Natural killer cell (primary cell): Measurements from ENCODE around the gene TWIST2. TPM values are rescaled to one million over a fixed set of nuclear protein-coding genes. Genes with fewer than 3 reads are reported as not detected.

ENCODE experiments used
- ATAC-seq, 3 donors: fragments of 150-1000 bp in 2 of 3; fragments of 200-7000 bp in 1 of 3; cut with Tn5 transposase; 1 replicate in 1 of 3; 2 replicates in 2 of 3; pipeline ENCODE4 v1.10.0; 2021; ENCODE audit warnings: mild to moderate bottlenecking in 2 of 3, moderate library complexity in 2 of 3
- DNase-seq, 2 donors: peaks; one replicate each; pipeline versions ENCODE4 v3.0.0 to v3.0.0-alpha.2; 2013 to 2021; ENCODE audit warnings: mixed read lengths in 1 of 2
- H3K27ac ChIP-seq: one replicate; pipeline ENCODE4 v1.5.1; 2013; ENCODE audit warnings: mild to moderate bottlenecking, low read length
- H3K27me3 ChIP-seq: one replicate; pipeline ENCODE4 v1.6.1; 2013; ENCODE audit warnings: low read length; ENCODE audit not compliant: control insufficient read depth, insufficient read depth
- H3K36me3 ChIP-seq: one replicate; pipeline ENCODE4 v1.6.1; 2013; ENCODE audit warnings: low read length; ENCODE audit not compliant: control insufficient read depth, insufficient read depth
- H3K4me1 ChIP-seq: one replicate; pipeline ENCODE4 v1.6.1; 2013; ENCODE audit warnings: low read length; ENCODE audit not compliant: control insufficient read depth, insufficient read depth
- H3K4me3 ChIP-seq: one replicate; pipeline ENCODE4 v1.5.1; 2013; ENCODE audit warnings: low read length
- H3K9me3 ChIP-seq: one replicate; pipeline ENCODE4 v1.6.1; 2013; ENCODE audit warnings: low read length; ENCODE audit not compliant: control insufficient read depth, insufficient read depth
- H3K27ac Mint-ChIP-seq, 2 donors: one replicate each; pipeline ENCODE4 v1.8.0; 2022; ENCODE audit warnings: mild to moderate bottlenecking in 2 of 2, mixed read lengths in 2 of 2, moderate library complexity in 1 of 2
- H3K27me3 Mint-ChIP-seq, 2 donors: one replicate each; pipeline ENCODE4 v1.8.0; 2022; ENCODE audit warnings: low read depth in 2 of 2, mixed read lengths in 2 of 2
- H3K36me3 Mint-ChIP-seq: one replicate; pipeline ENCODE4 v1.8.0; 2022; ENCODE audit warnings: mixed read lengths
- H3K4me1 Mint-ChIP-seq, 2 donors: one replicate each; pipeline ENCODE4 v1.8.0; 2022; ENCODE audit warnings: mixed read lengths in 2 of 2
- H3K4me3 Mint-ChIP-seq: one replicate; pipeline ENCODE4 v1.8.0; 2022; ENCODE audit warnings: mild to moderate bottlenecking, moderate library complexity, mixed read lengths
- H3K9me3 Mint-ChIP-seq, 2 donors: one replicate each; pipeline ENCODE4 v1.8.0; 2022; ENCODE audit warnings: mixed read lengths in 2 of 2
- CTCF ChIP-seq: fragments of 200-600 bp; IDR thresholded peaks from one replicate; pipeline ENCODE4 v1.8.0; 2022; ENCODE audit warnings: antibody characterized with exemption
- WGBS: methylation state at CpG from one replicate; pipeline ENCODE4 v1.1.7; 2013; ENCODE audit warnings: missing lambda C conversion rate; ENCODE audit not compliant: insufficient coverage; 5-methylcytosine and 5-hydroxymethylcytosine counted together
- intact Hi-C: fragments of 100-400 bp; cut with micrococcal nuclease; formaldehyde crosslinking; loops from one replicate; pipeline ENCODE4 v1.14.2; 2022
- total RNA-seq, 4 donors: library from RNA; stranded (reverse); fragments of 120-200 nt in 1 of 4; gene quantifications; one replicate each; pipeline versions ENCODE4 v1.2.3 to v1.2.4, GENCODE V29; 2013 to 2022

Gene TWIST2
- total RNA-seq, 3 donors from 2014 or later (not counting 1 experiment from before 2014, with no cell fraction given) = not detected

GRCh38 chr2:238897122-238897880, 49.4 kb downstream of the TWIST2 start:
- intact Hi-C loops = no loop called here
- no peak for TF ChIP-seq CTCF
- H3K9me3 ChIP-seq = no peaks in the 10 kb centered on the region
- no peak overlapping the region for H3K4me3 ChIP-seq
- no peaks in the 10 kb centered on the region for H3K27me3 ChIP-seq
- no peaks in the 10 kb centered on the region for H3K36me3 ChIP-seq
- DNase-seq (no peak), ATAC-seq (no peak)
- Mint-ChIP-seq H3K27me3 (peaks cover 0 to 6% of the 10 kb centered on the region in 2 donors), H3K4me3 (no peak overlapping the region), H3K27ac (no peak overlapping the region), H3K36me3 (no peaks in the 10 kb centered on the region), H3K9me3 (no peaks in the 10 kb centered on the region), H3K4me1 (no peaks in the 10 kb centered on the region)
- WGBS = 72% methylated on average over 19 of the region's 19 CpGs
- H3K27ac ChIP-seq = no peak overlapping the region
- H3K4me1 ChIP-seq = no peaks in the 10 kb centered on the region

GRCh38 chr2:238897911-238898311, 50.0 kb downstream of the TWIST2 start:
- no peak for ATAC-seq
- no peak overlapping the region for H3K4me3 ChIP-seq
- H3K36me3 Mint-ChIP-seq = no peaks in the 10 kb centered on the region
- no peak overlapping the region for H3K27ac Mint-ChIP-seq
- WGBS = 78% methylated on average over 7 of the region's 7 CpGs
- no peaks in the 10 kb centered on the region for H3K4me1 Mint-ChIP-seq
- H3K36me3 ChIP-seq = no peaks in the 10 kb centered on the region
- no peak overlapping the region for H3K4me3 Mint-ChIP-seq
- H3K27me3 Mint-ChIP-seq = peaks cover 0 to 6% of the 10 kb centered on the region in 2 donors
- intact Hi-C loops = no loop called here
- no peaks in the 10 kb centered on the region for H3K4me1 ChIP-seq
- no peak overlapping the region for H3K27ac ChIP-seq
- no peak for TF ChIP-seq CTCF
- H3K9me3 ChIP-seq = no peaks in the 10 kb centered on the region
- H3K9me3 Mint-ChIP-seq = no peaks in the 10 kb centered on the region
- DNase-seq = no peak
- H3K27me3 ChIP-seq = no peaks in the 10 kb centered on the region

- Histone ChIP-seq H3K27me3 (no peaks in the 10 kb centered on the region), H3K4me1 (no peaks in the 10 kb centered on the region), H3K9me3 (no peaks in the 10 kb centered on the region), H3K36me3 (no peaks in the 10 kb centered on the region), H3K4me3 (no peak overlapping the region), H3K27ac (no peak overlapping the region)
- no peak for DNase-seq
- intact Hi-C loops = no loop called here
- H3K36me3 Mint-ChIP-seq = no peaks in the 10 kb centered on the region
- no peak for TF ChIP-seq CTCF
- H3K27me3 Mint-ChIP-seq = peaks cover 0 to 6% of the 10 kb centered on the region in 2 donors
- WGBS = 91% methylated on average over 22 of the region's 22 CpGs
- ATAC-seq = no peak
- H3K9me3 Mint-ChIP-seq = no peaks in the 10 kb centered on the region
- no peak overlapping the region for H3K4me3 Mint-ChIP-seq
- no peaks in the 10 kb centered on the region for H3K4me1 Mint-ChIP-seq
- H3K27ac Mint-ChIP-seq = no peak overlapping the region
Measured at GRCh38 chr2:238898534-238899281, 50.8 kb downstream of the TWIST2 start.
